Measurements from ENCODE around the gene LENG8.
"Not testable (repeated sequence)": the region's sequence is repeated elsewhere in the genome, so short reads cannot be mapped to it uniquely, and the experiment has no call there.

The LENG8 gene

DNA sequence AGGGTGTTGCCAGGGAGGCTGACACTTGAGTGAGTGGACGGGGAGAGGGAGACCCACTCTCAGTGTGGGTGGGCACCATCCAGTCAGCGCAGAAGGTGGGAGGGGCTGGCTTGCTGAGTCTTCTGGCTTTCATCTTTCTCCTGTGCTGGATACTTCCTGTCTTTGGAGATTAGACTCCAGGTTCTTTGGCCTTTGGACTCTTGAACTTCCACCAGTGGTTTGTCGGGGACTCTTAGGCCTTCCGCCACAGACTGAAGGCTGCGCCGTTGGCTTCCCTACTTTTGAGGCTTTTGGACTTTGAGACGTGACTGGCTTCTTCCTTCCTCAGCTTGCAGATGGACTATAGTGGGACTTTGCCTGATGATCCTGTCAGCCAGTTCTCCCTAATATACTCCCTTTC is 4.3 kb upstream of the LENG8 start:
- DNase-seq = no peak

DNA sequence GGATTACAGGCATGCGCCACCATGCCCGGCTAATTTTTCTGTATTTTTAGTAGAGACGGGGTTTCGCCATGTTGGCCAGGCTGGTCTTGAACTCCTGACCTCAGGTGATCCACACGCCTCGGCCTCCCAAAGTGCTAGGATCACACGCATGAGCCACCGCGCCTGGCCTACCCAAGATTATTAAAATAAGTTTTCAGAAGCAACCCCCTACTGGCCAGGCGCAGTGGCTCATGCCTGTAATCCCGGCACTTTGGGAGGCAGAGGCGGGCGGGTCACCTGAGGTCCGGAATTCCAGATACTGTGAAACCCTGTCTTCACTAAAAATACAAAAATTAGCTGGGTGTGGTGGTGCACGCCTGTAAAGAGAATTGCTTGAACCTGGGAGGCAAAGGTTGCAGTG is 2.6 kb upstream of the LENG8 start:
- DNase-seq = not testable (repeated sequence)

GRCh38 chr19:54448040-54448773 is 792 bp upstream of the LENG8 start:
- peak; percentile 67 to 75 (median 71) for DNase-seq

DNA sequence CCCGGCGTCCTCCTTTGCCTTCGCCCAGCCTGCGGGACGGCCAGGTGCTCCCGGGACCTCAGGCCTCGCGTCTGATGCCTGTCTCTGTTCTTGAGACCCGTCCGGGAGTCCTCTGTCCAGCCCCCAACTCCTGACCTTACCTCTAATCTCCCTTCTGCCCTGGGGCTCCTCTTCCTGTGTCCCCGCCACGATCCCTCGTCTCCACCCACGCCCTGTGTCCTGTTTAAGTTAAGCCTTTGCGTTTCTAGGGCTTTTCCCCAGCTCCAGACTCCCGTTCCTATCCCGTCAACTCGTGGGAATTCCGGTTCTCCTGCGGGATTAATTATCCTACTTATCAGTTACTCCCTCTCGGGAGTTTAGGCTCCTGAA is 686 bp downstream of the LENG8 start:
- DNase-seq = peak in 2 of 4 experiments; percentile 46 to 55

GRCh38 chr19:54451331-54451871 is 2.4 kb downstream of the LENG8 start:
- peak; percentile 83 to 93 (median 86) for DNase-seq

GRCh38 chr19:54451997-54452396 is 3.0 kb downstream of the LENG8 start:
- no peak for DNase-seq

- DNase-seq = no peak
These were observed 3.6 kb downstream of the LENG8 start for GRCh38 chr19:54452626-54453025.

GRCh38 chr19:54453921-54454780 is 5.2 kb downstream of the LENG8 start:
- no peak for DNase-seq

GRCh38 chr19:54454781-54455675 is 6.0 kb downstream of the LENG8 start:
- DNase-seq = no peak

DNA sequence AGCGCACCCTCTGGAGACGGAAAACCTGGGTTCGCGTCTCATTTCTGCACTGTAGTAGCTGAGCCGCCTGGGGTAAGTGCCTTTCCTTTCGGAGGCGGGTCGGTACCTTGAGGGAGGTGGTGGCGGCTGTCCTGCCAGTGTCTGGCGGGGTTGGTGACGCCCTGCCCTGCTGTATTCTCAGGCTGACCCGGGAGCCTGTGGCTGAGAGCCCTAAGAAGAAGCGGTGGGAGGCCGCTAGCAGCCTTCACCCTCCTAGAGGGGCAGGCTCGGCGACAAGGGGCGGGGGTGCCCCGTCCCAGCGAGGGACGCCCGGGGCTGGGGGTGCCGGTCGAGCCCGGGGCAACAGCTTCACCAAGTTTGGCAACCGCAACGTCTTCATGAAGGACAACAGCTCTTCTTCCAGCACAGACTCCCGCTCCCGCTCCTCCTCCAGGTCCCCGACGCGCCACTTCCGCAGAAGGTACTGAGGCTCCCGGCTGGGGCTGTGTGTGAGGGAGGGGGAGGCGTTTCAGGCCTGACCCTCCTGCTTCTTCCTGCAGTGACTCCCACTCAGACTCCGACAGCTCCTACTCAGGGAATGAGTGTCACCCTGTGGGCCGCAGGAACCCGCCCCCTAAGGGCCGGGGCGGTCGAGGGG is 6.9 kb downstream of the LENG8 start:
- DNase-seq = no peak

- DNase-seq = no peak
These were observed 7.7 kb downstream of the LENG8 start for GRCh38 chr19:54456423-54457373.

- DNase-seq = no peak
These were observed 9.0 kb downstream of the LENG8 start for GRCh38 chr19:54457773-54458647.

DNA sequence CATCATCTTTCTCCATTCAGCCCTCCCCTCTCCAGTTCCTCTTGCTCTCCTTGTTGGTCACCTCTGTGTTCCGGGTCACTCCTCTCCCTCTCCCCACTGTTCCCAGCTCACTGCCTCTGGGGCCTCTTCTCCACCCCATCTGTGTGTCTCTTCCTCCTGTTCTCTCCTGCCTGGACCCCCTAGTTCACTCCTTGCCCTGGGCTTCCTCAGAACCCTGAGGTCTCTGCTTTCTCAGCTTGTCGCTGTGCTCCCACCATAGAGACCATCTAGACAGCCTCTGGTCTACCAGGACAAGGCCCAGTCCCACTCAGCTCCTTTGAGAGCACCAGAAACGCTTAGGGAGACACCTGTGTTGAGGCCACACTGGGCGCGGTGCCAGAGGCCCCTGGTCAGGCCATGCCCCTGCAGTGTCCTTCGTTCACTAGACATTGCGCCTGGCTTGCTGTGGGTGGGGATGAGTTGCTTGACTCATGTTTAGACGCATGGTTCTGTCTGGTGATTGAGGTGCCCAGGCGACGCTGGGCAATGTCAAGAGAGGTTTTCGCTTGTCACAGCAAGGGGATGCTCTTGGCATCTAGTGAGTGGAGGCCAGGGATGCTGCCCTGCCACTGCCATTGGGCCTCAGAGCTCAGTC is 9.8 kb downstream of the LENG8 start:
- DNase-seq = no peak

- DNase-seq = no peak
These were observed 10.6 kb downstream of the LENG8 start for GRCh38 chr19:54459282-54460229.

- no peak for DNase-seq
These were observed 11.4 kb downstream of the LENG8 start for GRCh38 chr19:54460230-54461005.

DNA sequence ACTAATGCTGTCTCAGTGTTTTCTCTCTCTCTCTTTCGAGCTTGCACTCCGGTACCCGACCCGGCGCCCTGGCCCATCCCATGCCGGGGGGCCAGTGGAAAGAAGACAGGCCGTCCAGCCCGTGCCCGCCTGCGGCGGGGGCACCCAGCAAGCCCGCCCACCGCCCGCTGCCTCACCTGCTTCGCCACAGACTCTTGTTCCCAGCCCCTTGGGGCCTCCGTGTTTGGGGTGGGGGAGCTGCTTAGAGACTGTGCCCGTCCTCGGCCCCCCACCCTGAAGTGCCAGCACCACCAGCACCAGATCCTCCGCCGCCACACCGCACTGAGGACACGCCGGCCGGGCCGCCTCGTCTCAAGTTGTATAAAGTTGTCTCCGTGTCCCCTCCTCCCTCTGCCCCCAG is 12.2 kb downstream of the LENG8 start:
- no peak for DNase-seq

DNA sequence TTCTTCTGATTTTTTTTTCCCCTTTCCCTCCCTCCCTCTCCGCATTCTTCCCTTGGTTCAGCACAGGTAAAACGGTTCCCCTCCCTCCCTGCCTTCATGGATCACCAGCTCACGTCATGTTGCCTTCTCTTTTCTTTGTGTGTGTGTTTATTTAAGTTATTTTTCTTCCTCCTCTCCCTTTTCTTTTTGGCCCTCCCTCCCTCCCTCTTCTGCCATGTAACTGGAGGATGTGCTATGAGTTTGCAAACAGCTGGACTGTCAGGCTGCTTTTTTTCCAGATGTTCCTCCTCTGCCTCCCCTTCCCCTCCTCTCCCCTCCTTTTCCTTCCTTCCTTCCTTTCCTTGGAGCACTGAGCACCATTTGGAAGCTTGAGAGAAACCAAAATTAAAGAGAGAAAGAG is 12.6 kb downstream of the LENG8 start:
- no peak for DNase-seq
